ENCODE results near the gene DHCR24.
A peak's percentile ranks its signal among the peaks of the same experiment; 100 is the strongest.

DHCR24 gene

DNA sequence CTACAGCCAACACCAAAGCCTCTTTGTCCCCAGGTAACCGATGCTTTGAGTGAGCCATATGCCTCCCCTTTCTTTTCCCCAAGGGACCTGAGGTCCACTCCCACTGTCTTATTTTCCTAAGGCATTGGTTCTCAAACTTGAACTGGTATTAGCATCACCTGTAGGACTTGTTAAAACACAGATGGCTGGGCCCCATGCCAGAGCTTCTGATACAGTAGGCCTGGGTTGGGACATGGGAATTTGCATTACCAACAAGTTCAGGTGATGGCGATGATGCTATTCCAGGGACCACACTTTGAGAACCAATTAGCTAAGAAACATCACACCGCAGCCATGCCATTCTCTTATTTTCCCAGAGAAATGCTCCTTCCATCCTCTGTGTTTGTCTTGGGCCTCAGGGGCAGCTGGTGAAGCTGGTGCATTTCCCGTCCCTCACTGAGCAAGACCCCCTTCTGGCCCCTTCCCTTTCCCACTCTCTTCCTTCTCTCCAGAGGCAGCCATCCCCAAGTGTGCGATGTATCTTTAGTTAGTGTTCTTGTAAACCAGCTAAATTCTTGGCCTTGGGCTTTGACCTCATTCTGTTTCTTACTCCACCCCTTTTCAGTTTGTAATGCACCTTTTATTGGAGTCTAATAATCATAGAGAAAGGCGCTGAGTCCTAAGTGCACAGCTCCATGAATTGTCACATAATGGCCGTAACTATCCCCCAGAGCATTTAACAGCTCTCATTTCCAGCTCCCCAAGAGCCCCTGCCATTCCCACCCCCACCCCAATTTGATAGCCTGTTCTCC, 71.7 kb downstream of the DHCR24 start:
- DNase-seq (ENCODE audit: low spot score), result no peak

GRCh38 chr1:54814571-54814970, 72.4 kb downstream of the DHCR24 start:
- no peak for DNase-seq (ENCODE audit: low spot score)

DNA sequence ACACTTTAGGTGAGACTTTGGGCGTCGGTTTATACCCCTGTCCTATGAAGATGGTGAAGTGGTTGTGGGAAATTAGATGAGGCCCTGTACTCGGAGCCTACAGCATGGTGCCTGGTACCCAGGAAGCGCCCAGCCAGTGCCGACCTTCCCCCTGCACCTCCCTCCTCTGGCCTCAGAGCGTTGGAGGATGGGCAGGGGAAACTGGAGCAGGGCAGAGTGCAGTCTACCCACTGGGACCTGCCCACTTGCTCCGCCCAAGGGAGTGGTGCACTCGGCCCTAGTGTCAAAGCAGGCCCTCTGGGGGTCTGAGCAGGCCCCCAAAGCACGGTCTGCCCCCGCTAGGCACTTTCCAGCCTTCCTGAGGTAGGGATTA, 72.9 kb downstream of the DHCR24 start:
- no peak for DNase-seq (ENCODE audit: low spot score)

GRCh38 chr1:54813485-54814125, 73.4 kb downstream of the DHCR24 start:
- no peak for DNase-seq (ENCODE audit: low spot score)

- DNase-seq (ENCODE audit: low spot score), result no peak
Measured at GRCh38 chr1:54812801-54813484, 74.1 kb downstream of the DHCR24 start.

DNA sequence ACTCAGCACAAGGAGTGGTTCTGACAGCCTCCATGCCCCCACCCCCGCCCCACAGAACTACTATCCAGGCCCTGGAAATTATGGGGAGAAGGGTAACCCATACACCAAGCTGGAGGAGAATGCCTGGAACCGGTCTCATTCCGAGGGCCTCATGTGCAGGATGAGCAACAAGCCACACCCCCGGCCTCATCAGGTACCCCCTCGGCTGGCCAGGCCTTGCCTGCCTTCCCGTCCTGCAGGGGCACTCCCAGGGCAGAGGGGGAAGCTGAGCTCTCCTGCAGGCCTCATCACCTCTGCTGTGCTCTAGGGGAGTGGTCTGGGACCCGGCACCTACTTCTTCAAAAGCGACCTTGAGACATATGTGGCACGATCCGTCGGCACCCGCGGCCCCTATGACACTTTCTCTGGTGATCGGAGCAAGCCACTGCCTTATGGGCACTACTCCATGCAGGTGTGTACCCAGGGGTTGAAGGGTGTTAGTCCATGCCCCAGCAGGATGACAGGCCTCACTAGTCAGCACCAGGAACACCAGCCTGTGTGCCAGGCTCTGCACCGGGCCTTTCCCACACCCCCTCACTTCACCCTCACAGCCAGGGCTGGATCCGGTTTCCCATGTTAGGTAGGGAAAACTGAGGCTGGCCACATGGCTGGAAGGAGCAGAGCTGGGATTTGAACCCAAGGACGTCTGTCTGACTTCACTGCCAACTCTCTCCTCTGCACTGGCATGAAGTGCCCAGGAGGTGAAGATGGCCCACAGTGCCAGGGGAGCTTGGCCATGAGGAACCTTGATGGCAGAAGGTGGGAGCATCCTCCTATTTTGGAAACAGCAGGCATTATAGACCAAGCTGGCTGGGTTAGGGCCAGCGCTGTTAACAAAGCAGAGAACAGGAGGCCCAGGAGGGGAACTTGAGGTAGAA, 75.0 kb downstream of the DHCR24 start:
- no peak for DNase-seq (ENCODE audit: low spot score)

GRCh38 chr1:54811066-54811465, 75.9 kb downstream of the DHCR24 start:
- DNase-seq (ENCODE audit: low spot score), result no peak

- peak; percentile 67 for DNase-seq (ENCODE audit: low spot score)
Measured at GRCh38 chr1:54810153-54810942, 76.6 kb downstream of the DHCR24 start.

GRCh38 chr1:54809496-54810074, 77.4 kb downstream of the DHCR24 start:
- no peak for DNase-seq (ENCODE audit: low spot score)

GRCh38 chr1:54808443-54809207, 78.4 kb downstream of the DHCR24 start:
- DNase-seq (ENCODE audit: low spot score), result no peak

DNA sequence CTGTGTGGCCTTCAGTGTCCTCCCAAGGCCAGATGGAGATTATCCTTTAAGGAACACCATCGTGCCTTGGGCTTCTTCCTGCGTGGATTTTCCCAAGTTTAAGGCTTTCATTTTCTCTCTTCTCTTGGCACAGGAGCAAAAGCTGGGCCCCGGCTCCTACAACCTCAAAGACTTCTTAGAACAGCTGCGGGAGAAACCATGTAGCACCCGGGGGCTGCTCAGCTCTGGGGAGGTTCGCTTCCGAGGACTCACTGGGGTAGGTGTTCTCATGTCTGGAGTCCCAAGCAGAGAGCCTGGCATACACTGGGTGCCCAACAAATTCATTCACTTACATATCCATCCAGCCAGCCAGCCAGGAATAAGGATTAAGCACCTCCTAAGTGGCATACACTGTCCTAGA, 79.2 kb downstream of the DHCR24 start:
- no peak for DNase-seq (ENCODE audit: low spot score)

- peak; percentile 70 for DNase-seq (ENCODE audit: low spot score)
Measured at GRCh38 chr1:54806931-54807611, 79.9 kb downstream of the DHCR24 start.

- no peak for DNase-seq (ENCODE audit: low spot score)
Measured at GRCh38 chr1:54805981-54806381, 81.0 kb downstream of the DHCR24 start.

DNA sequence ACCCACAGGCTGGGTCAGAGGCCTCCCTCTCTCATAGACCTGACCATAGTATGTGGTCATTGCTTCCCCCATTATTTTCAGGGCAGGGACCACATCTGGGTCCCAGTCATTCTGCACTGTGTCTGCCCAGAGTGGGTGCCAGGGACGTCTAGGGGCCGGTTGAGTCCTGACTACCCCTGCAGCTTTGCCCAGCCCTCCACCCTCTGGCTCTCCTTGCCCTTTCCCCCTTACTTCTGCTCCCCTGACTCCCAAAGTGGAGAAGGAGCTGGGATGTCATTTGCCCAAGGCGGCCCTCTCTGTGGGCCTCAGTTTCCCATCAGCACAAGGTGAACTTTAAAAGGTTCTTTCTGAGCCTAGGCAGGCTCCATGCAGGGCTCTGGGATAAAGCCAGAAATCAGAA, 81.5 kb downstream of the DHCR24 start:
- no peak for DNase-seq (ENCODE audit: low spot score)

DNA sequence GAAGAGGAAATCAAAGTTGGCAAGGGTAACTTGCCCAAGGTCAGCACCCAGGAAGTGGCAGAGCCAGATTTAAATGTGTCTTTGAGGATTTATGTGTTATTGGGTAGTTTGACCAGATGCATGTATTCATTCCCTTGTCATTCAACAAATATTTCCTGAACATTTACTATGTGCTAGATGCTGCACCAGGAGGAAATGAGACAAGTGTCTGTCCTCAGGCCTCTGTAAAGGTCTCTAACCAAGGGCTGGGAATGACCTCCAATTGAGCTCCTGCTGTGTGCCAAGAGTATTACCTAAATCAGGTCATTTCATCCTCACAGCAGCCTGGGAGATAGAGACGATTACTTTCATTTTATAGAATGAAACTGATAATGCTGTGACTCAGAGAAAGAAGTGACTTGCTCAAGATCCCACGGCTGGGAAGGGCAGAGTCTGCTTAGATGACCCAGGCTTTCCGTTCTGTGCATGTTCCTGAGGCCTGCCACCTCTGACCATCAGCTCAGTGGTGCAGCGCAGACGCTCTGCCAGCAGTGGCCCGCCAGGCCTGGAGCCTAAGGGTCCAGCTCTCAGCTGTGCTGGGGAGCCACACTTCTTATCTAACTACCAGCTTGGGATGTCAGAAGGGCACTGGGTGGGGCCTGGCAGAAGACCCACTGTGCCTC, 82.4 kb downstream of the DHCR24 start:
- DNase-seq (ENCODE audit: low spot score), result no peak

GRCh38 chr1:54803761-54804470, 83.1 kb downstream of the DHCR24 start:
- no peak for DNase-seq (ENCODE audit: low spot score)

- DNase-seq (ENCODE audit: low spot score), result peak; percentile 75
Measured at GRCh38 chr1:54800899-54801759, 85.9 kb downstream of the DHCR24 start, which contains the start of gene TTC22. Gene TTC22, minus strand, starts transcription at chr1:54801323. Its CDS starts 160 bp downstream, at chr1:54801163.
